H1 (cell line): ENCODE data around the gene CAMTA1. TPM values are rescaled to one million over a fixed set of nuclear protein-coding genes. Genes with fewer than 3 reads are reported as not detected.

Experiments
- CTCF ChIA-PET: fragments of 300-600 bp; sonication (Branson Sonifier 250); formaldehyde crosslinking; loops from one replicate; lab custom pipeline; 2021; ENCODE audit not compliant: partially characterized antibody; lab: Charles Lee
- POLR2A ChIA-PET: fragments of 300-600 bp; sonication (Branson Sonifier 250); formaldehyde crosslinking; loops from one replicate; lab custom pipeline; 2021; ENCODE audit warnings: inconsistent platforms; ENCODE audit not compliant: partially characterized antibody; lab: Charles Lee
- DNase-seq, 2 experiments: peaks; one replicate each; pipeline versions ENCODE4 v3.0.0 to v3.0.0-alpha.2; 2010 to 2022; ENCODE audit warnings: low spot score in 2 of 2, low read depth in 1 of 2, mixed read lengths in 1 of 2
- FAIRE-seq: peaks from 2 replicates; lab custom pipeline; 2011; peaks lifted over from hg19 to GRCh38; lab: Jason Lieb, UNC
- H2AFZ ChIP-seq: 2 replicates; pipeline ENCODE4 v1.8.1; 2012; ENCODE audit warnings: low read length, inconsistent platforms
- H2AK5ac ChIP-seq: 2 replicates; pipeline ENCODE4 v1.6.1; 2013; ENCODE audit warnings: low read depth, low read length
- H2BK120ac ChIP-seq: replicated peaks from 2 replicates; pipeline ENCODE3; 2013; ENCODE audit warnings: low read depth, low read length, inconsistent platforms
- H2BK12ac ChIP-seq: 2 replicates; pipeline ENCODE4 v1.6.1; 2013; ENCODE audit warnings: low read depth, low read length
- H2BK15ac ChIP-seq: 2 replicates; pipeline ENCODE4 v1.6.1; 2013; ENCODE audit warnings: low read length
- H2BK20ac ChIP-seq: 2 replicates; pipeline ENCODE4 v1.6.1; 2013; ENCODE audit warnings: low read length
- H2BK5ac ChIP-seq: 2 replicates; pipeline ENCODE4 v1.6.1; 2013; ENCODE audit warnings: low read depth, low read length
- H3K14ac ChIP-seq: 2 replicates; pipeline ENCODE4 v1.6.1; 2013; ENCODE audit warnings: inconsistent platforms; ENCODE audit not compliant: insufficient read length
- H3K18ac ChIP-seq: 2 replicates; pipeline ENCODE4 v1.6.1; 2013; ENCODE audit warnings: low read length; ENCODE audit errors: extremely low read depth
- H3K23ac ChIP-seq: 2 replicates; pipeline ENCODE4 v1.6.1; 2013; ENCODE audit warnings: inconsistent platforms; ENCODE audit not compliant: insufficient read length
- H3K23me2 ChIP-seq: 2 replicates; pipeline ENCODE4 v1.6.1; 2013; ENCODE audit warnings: low read depth, low read length
- H3K27ac ChIP-seq: 2 replicates; pipeline ENCODE4 v1.6.1; 2011; ENCODE audit warnings: low read depth, low read length, inconsistent platforms
- H3K27me3 ChIP-seq, 4 experiments: replicated peaks in 1 of 4; 1 replicate in 1 of 4; 2 replicates in 3 of 4; pipeline versions ENCODE4 v1.6.1 to v1.8.1; 2011 to 2013; ENCODE audit warnings: low read length in 3 of 4, mild to moderate bottlenecking in 3 of 4, inconsistent platforms in 2 of 4, mixed read lengths in 2 of 4, moderate library complexity in 1 of 4; ENCODE audit not compliant: control insufficient read depth in 3 of 4, insufficient read depth in 3 of 4; ENCODE audit errors: extremely low read depth in 1 of 4
- H3K36me3 ChIP-seq, 4 experiments: 2 replicates each; pipeline versions ENCODE4 v1.6.1 to v1.8.1; 2011 to 2013; ENCODE audit warnings: mild to moderate bottlenecking in 4 of 4, low read length in 3 of 4, moderate library complexity in 2 of 4, control low read depth in 1 of 4, inconsistent platforms in 1 of 4; ENCODE audit not compliant: insufficient read depth in 4 of 4, control insufficient read depth in 2 of 4
- H3K4ac ChIP-seq: replicated peaks from 2 replicates; pipeline ENCODE3; 2013; ENCODE audit warnings: low read length, low read depth, mixed read lengths, inconsistent platforms; ENCODE audit not compliant: insufficient read length
- H3K4me1 ChIP-seq, 4 experiments: replicated peaks in 1 of 4; 1 replicate in 1 of 4; 2 replicates in 3 of 4; pipeline versions ENCODE4 v1.6.1 to v1.8.1; 2011 to 2013; ENCODE audit warnings: low read length in 3 of 4, inconsistent platforms in 2 of 4, mixed read lengths in 1 of 4; ENCODE audit not compliant: insufficient read depth in 4 of 4, control insufficient read depth in 3 of 4
- H3K4me2 ChIP-seq, 2 experiments: 2 replicates each; pipeline versions ENCODE4 v1.6.1 to v1.8.1; 2011 to 2013; ENCODE audit warnings: low read depth in 2 of 2, low read length in 2 of 2, control low read depth in 1 of 2, inconsistent platforms in 1 of 2, mild to moderate bottlenecking in 1 of 2; ENCODE audit not compliant: insufficient read depth in 1 of 2
- H3K4me3 ChIP-seq, 4 experiments: fragments of 200-600, 300-600 bp in 1 of 4; sonication (generic), shearing (Covaris generic), sonication (Bioruptor Twin) in 1 of 4; 2 replicates each; pipeline versions ENCODE4 v1.5.1 to v1.8.1; 2011 to 2016; ENCODE audit warnings: low read length in 4 of 4, low read depth in 3 of 4, control low read depth in 2 of 4, inconsistent platforms in 2 of 4, mild to moderate bottlenecking in 2 of 4, mixed read lengths in 1 of 4, moderate library complexity in 1 of 4; ENCODE audit not compliant: insufficient read depth in 2 of 4; ENCODE audit errors: extremely low read depth in 1 of 4
- H3K56ac ChIP-seq: replicated peaks from 2 replicates; pipeline ENCODE3; 2013; ENCODE audit warnings: low read depth, mild to moderate bottlenecking, mixed read lengths, low read length, inconsistent platforms; ENCODE audit not compliant: insufficient read length
- H3K79me1 ChIP-seq: 2 replicates; pipeline ENCODE4 v1.6.1; 2013; ENCODE audit warnings: low read depth, low read length, control low read depth
- H3K79me2 ChIP-seq, 2 experiments: 2 replicates each; pipeline versions ENCODE4 v1.6.1 to v1.8.1; 2012 to 2013; ENCODE audit warnings: low read length in 2 of 2, mild to moderate bottlenecking in 2 of 2, inconsistent platforms in 1 of 2; ENCODE audit not compliant: insufficient read depth in 2 of 2, control insufficient read depth in 1 of 2
- H3K9ac ChIP-seq, 4 experiments: replicated peaks in 1 of 4; 1 replicate in 1 of 4; 2 replicates in 3 of 4; pipeline versions ENCODE4 v1.6.1 to v1.8.1; 2011 to 2013; ENCODE audit warnings: low read depth in 3 of 4, low read length in 3 of 4, control low read depth in 2 of 4, mild to moderate bottlenecking in 2 of 4, moderate library complexity in 2 of 4, inconsistent platforms in 1 of 4; ENCODE audit errors: extremely low read depth in 1 of 4
- H3K9me3 ChIP-seq, 2 experiments: 2 replicates each; pipeline versions ENCODE4 v1.6.1 to v1.8.1; 2012 to 2013; ENCODE audit warnings: mild to moderate bottlenecking in 2 of 2, moderate library complexity in 2 of 2, control low read depth in 1 of 2, inconsistent platforms in 1 of 2, low read depth in 1 of 2, low read length in 1 of 2, mixed read lengths in 1 of 2; ENCODE audit not compliant: insufficient read depth in 2 of 2
- H4K20me1 ChIP-seq, 2 experiments: replicated peaks in 1 of 2; 2 replicates each; pipeline versions ENCODE3 to v1.8.1; 2011 to 2013; ENCODE audit warnings: inconsistent platforms in 2 of 2, low read length in 2 of 2, mild to moderate bottlenecking in 1 of 2; ENCODE audit not compliant: insufficient read depth in 2 of 2, control insufficient read depth in 1 of 2
- H4K5ac ChIP-seq: 2 replicates; pipeline ENCODE4 v1.6.1; 2013; ENCODE audit warnings: low read length, low read depth, mixed read lengths, inconsistent platforms; ENCODE audit not compliant: insufficient read length
- H4K8ac ChIP-seq: 2 replicates; pipeline ENCODE4 v1.8.0; 2013; ENCODE audit warnings: mild to moderate bottlenecking, moderate library complexity, low read length, inconsistent platforms; ENCODE audit not compliant: insufficient read depth; ENCODE audit errors: extremely low read depth
- H4K91ac ChIP-seq: replicated peaks from 2 replicates; pipeline ENCODE3; 2013; ENCODE audit warnings: low read length, mixed read lengths, inconsistent platforms; ENCODE audit not compliant: insufficient read length
- CBX8 ChIP-seq: fragments of 300-800, 300-1000 bp; sonication (generic); IDR thresholded peaks from 2 replicates; pipeline ENCODE4 v1.7.1; 2016; ENCODE audit warnings: low read depth, low read length, borderline replicate concordance
- CHD2 ChIP-seq: IDR thresholded peaks from 2 replicates; pipeline ENCODE4 v1.6.1; 2012; ENCODE audit warnings: low read length, improper control_type of control experiment
- CTBP2 ChIP-seq: IDR thresholded peaks from 2 replicates; pipeline ENCODE4 v1.7.0; 2011; ENCODE audit warnings: borderline replicate concordance, mild to moderate bottlenecking, moderate library complexity, mixed read lengths, low read length; ENCODE audit not compliant: insufficient read depth, insufficient read length
- EZH2 ChIP-seq: fragments of 200-600 bp; sonication (generic); IDR thresholded peaks from 2 replicates; pipeline ENCODE4 v1.7.1; 2012; ENCODE audit warnings: low read depth, mild to moderate bottlenecking, moderate library complexity, low read length, inconsistent platforms; ENCODE audit not compliant: severe bottlenecking
- JUN ChIP-seq: IDR thresholded peaks from 2 replicates; pipeline ENCODE4 v1.6.1; 2011; ENCODE audit warnings: low read depth, mild to moderate bottlenecking, improper control_type of control experiment, low read length
- KDM1A ChIP-seq: fragments of 200-600, 300-600 bp; sonication (generic); IDR thresholded peaks from 2 replicates; pipeline ENCODE4 v1.7.1; 2016; ENCODE audit warnings: mild to moderate bottlenecking, low read length, borderline replicate concordance
- NANOG ChIP-seq: IDR thresholded peaks from 2 replicates; pipeline ENCODE4 v1.6.1; 2011; ENCODE audit warnings: low read length, low read depth, mild to moderate bottlenecking, inconsistent platforms; ENCODE audit not compliant: insufficient read depth, poor library complexity, severe bottlenecking
- POLR2AphosphoS5 ChIP-seq: IDR thresholded peaks from 2 replicates; pipeline ENCODE4 v1.6.1; 2011; ENCODE audit warnings: low read depth, low read length
- RAD21 ChIP-seq, 2 experiments: IDR thresholded peaks in 1 of 2; conservative IDR thresholded peaks in 1 of 2; 2 replicates each; pipeline ENCODE4 v1.6.1; 2011; ENCODE audit warnings: low read depth in 2 of 2, low read length in 2 of 2, improper control_type of control experiment in 1 of 2, inconsistent platforms in 1 of 2, mild to moderate bottlenecking in 1 of 2, moderate library complexity in 1 of 2
- RFX5 ChIP-seq: IDR thresholded peaks from 2 replicates; pipeline ENCODE4 v1.6.1; 2011; ENCODE audit warnings: low read depth, low read length, improper control_type of control experiment, borderline replicate concordance
- SRF ChIP-seq: IDR thresholded peaks from 2 replicates; pipeline ENCODE4 v1.6.1; 2011; ENCODE audit warnings: mild to moderate bottlenecking, low read depth, low read length, moderate library complexity
- TBP ChIP-seq: IDR thresholded peaks from 2 replicates; pipeline ENCODE4 v1.6.1; 2011; ENCODE audit warnings: low read depth, low read length, improper control_type of control experiment
- TCF12 ChIP-seq: IDR thresholded peaks from 2 replicates; pipeline ENCODE4 v1.6.1; 2011; ENCODE audit warnings: low read depth, mild to moderate bottlenecking, low read length
- polyA plus RNA-seq, 7 experiments: library from polyadenylated mRNA; depleted of rRNA in 3 of 7; stranded (reverse) in 5 of 7; unstranded in 2 of 7; fragments of >200 nt in 5 of 7; fragments of 200-250 nt in 2 of 7; gene quantifications; 1 replicate in 5 of 7; 2 replicates in 1 of 7; 4 replicates in 1 of 7; pipeline versions ENCODE4 v1.2.1 to v1.2.3, GENCODE V29; 2011 to 2013; ENCODE audit warnings: missing spikeins in 2 of 7, mixed read lengths in 2 of 7
- total RNA-seq: library from RNA; stranded (reverse); fragmentation: NEBNext Ultra II Directional; extraction: Animal tissue kit (Norgen Biotek cat#: 25700); gene quantifications from 2 replicates; pipeline ENCODE4 v1.2.1, GENCODE V29; 2021
- TF ChIP-seq, protein P1 (sequence below): IDR thresholded peaks from 2 replicates; pipeline ENCODE4 v1.6.1; 2011; ENCODE audit warnings: low read length, improper control_type of control experiment

The CAMTA1 gene
- total and polyA plus RNA-seq, 2 of the 8 experiments (the other 6 are each of a cell fraction or from before 2014, with no cell fraction given), result 65.0 to 119 TPM

- H4K20me1 ChIP-seq, result no peaks in the 10 kb centered on the region
- H4K5ac ChIP-seq, result no peak overlapping the region
- no peak overlapping the region for H4K8ac ChIP-seq
- no peaks in the 10 kb centered on the region for H3K79me1 ChIP-seq
- H4K91ac ChIP-seq, result no peak overlapping the region
- no peak overlapping the region for H3K4ac ChIP-seq
- H3K4me3 ChIP-seq, result no peak overlapping the region
- no peak overlapping the region for H3K14ac ChIP-seq
- H3K36me3 ChIP-seq, result no peaks in the 10 kb centered on the region
- H3K23ac ChIP-seq, result no peak overlapping the region
- no peaks in the 10 kb centered on the region for H3K9me3 ChIP-seq
- no peak overlapping the region for H3K18ac ChIP-seq
- H2BK120ac ChIP-seq, result no peak overlapping the region
- H2BK5ac ChIP-seq, result no peak overlapping the region
- ChIA-PET POLR2A (no interaction called here), CTCF (interaction anchor here (1.5 kb wide), 1 partner anchor 19 kb away, joined by 5 read pairs; no protein-coding TSS in a partner anchor)
- H3K9ac ChIP-seq, result no peak overlapping the region
- H3K27me3 ChIP-seq, result no peaks in the 10 kb centered on the region
- H2AK5ac ChIP-seq, result no peak overlapping the region
- no peak overlapping the region for H2BK15ac ChIP-seq
- H3K23me2 ChIP-seq, result peaks cover 6% of the 10 kb centered on the region; the same call in 1 of the 2 replicates
- no peak overlapping the region for H3K27ac ChIP-seq
- DNase-seq (no peak), FAIRE-seq (no peak)
- no peak overlapping the region for H2AFZ ChIP-seq
- no peak overlapping the region for H3K56ac ChIP-seq
- no peak overlapping the region for H3K4me2 ChIP-seq
- no peak overlapping the region for H2BK20ac ChIP-seq
- H2BK12ac ChIP-seq, result no peak overlapping the region
- H3K4me1 ChIP-seq, result peaks cover 3 to 14% (median 5%) of the 10 kb centered on the region in 4 experiments
- H3K79me2 ChIP-seq, result no peaks in the 10 kb centered on the region
- no peak for TF ChIP-seq POLR2AphosphoS5
- TF ChIP-seq, protein P1, sequence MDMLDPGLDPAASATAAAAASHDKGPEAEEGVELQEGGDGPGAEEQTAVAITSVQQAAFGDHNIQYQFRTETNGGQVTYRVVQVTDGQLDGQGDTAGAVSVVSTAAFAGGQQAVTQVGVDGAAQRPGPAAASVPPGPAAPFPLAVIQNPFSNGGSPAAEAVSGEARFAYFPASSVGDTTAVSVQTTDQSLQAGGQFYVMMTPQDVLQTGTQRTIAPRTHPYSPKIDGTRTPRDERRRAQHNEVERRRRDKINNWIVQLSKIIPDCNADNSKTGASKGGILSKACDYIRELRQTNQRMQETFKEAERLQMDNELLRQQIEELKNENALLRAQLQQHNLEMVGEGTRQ, result no peak
- no peak for TF ChIP-seq CHD2
- no peak for TF ChIP-seq KDM1A
- TF ChIP-seq SRF, result no peak
- TF ChIP-seq TBP, result no peak
- TF ChIP-seq EZH2, result no peak
- no peak for TF ChIP-seq TCF12
- no peak for TF ChIP-seq CTBP2
- TF ChIP-seq RFX5, result no peak
- TF ChIP-seq CBX8, result no peak
- TF ChIP-seq JUN, result no peak
- TF ChIP-seq RAD21 (IDR thresholded peaks at IDR 0.05 in 1 of 2, conservative IDR thresholded peaks at IDR 0.05 in 1 of 2; ENCODE audit: low read depth in 2 of 2, low read length in 2 of 2), result no peak
- TF ChIP-seq NANOG, result no peak
Observed at GRCh38 chr1:6981595-6981994, 196.3 kb downstream of the CAMTA1 start.
